ENCODE results near the gene AGTPBP1.

The AGTPBP1 gene

GRCh38 chr9:85717220-85717619 is 24.5 kb downstream of the AGTPBP1 start:
- DNase-seq (ENCODE audit: low spot score), result no peak

GRCh38 chr9:85716031-85716877 is 25.5 kb downstream of the AGTPBP1 start:
- DNase-seq (ENCODE audit: low spot score), result no peak

GRCh38 chr9:85715587-85715986 is 26.2 kb downstream of the AGTPBP1 start:
- no peak for DNase-seq (ENCODE audit: low spot score)

GRCh38 chr9:85713897-85714296 is 27.9 kb downstream of the AGTPBP1 start:
- DNase-seq (ENCODE audit: low spot score), result no peak

GRCh38 chr9:85704744-85705143 is 37.0 kb downstream of the AGTPBP1 start:
- DNase-seq (ENCODE audit: low spot score), result no peak

- no peak for DNase-seq (ENCODE audit: low spot score)
These were observed 38.4 kb downstream of the AGTPBP1 start for GRCh38 chr9:85703398-85703797.

- DNase-seq (ENCODE audit: low spot score), result peak; percentile 67
These were observed 38.9 kb downstream of the AGTPBP1 start for GRCh38 chr9:85702726-85703289.

GRCh38 chr9:85702191-85702590 is 39.6 kb downstream of the AGTPBP1 start:
- DNase-seq (ENCODE audit: low spot score), result no peak

- peak; percentile 16 for DNase-seq (ENCODE audit: low spot score)
These were observed 41.4 kb downstream of the AGTPBP1 start for GRCh38 chr9:85700330-85700729.

- DNase-seq (ENCODE audit: low spot score), result no peak
These were observed 53.4 kb downstream of the AGTPBP1 start for GRCh38 chr9:85688361-85688760.

GRCh38 chr9:85685081-85685480 is 56.7 kb downstream of the AGTPBP1 start:
- no peak for DNase-seq (ENCODE audit: low spot score)

GRCh38 chr9:85676790-85677189 is 65.0 kb downstream of the AGTPBP1 start:
- DNase-seq (ENCODE audit: low spot score), result no peak

GRCh38 chr9:85667374-85667773 is 74.4 kb downstream of the AGTPBP1 start:
- no peak for DNase-seq (ENCODE audit: low spot score)

- no peak for DNase-seq (ENCODE audit: low spot score)
These were observed 75.7 kb downstream of the AGTPBP1 start for GRCh38 chr9:85666086-85666485.

- no peak for DNase-seq (ENCODE audit: low spot score)
These were observed 79.2 kb downstream of the AGTPBP1 start for GRCh38 chr9:85662573-85662972.

- no peak for DNase-seq (ENCODE audit: low spot score)
These were observed 83.0 kb downstream of the AGTPBP1 start for GRCh38 chr9:85658716-85659115.

- no peak for DNase-seq (ENCODE audit: low spot score)
These were observed 88.6 kb downstream of the AGTPBP1 start for GRCh38 chr9:85653153-85653552.

GRCh38 chr9:85647571-85647970 is 94.2 kb downstream of the AGTPBP1 start:
- DNase-seq (ENCODE audit: low spot score), result no peak

GRCh38 chr9:85645909-85646627 is 95.7 kb downstream of the AGTPBP1 start:
- no peak for DNase-seq (ENCODE audit: low spot score)

- no peak for DNase-seq (ENCODE audit: low spot score)
These were observed 101.3 kb downstream of the AGTPBP1 start for GRCh38 chr9:85640425-85640824.

GRCh38 chr9:85639675-85640186 is 102.0 kb downstream of the AGTPBP1 start:
- DNase-seq (ENCODE audit: low spot score), result no peak

- no peak for DNase-seq (ENCODE audit: low spot score)
These were observed 109.9 kb downstream of the AGTPBP1 start for GRCh38 chr9:85631809-85632208.

- DNase-seq (ENCODE audit: low spot score), result no peak
These were observed 111.1 kb downstream of the AGTPBP1 start for GRCh38 chr9:85630676-85631075.
